ENCODE measurements around the gene NEDD4.
A peak's percentile ranks its signal among the peaks of the same experiment; 100 is the strongest.

The NEDD4 gene

GRCh38 chr15:55909036-55909811 is 84.2 kb downstream of the NEDD4 start:
- TF ChIP-seq, protein P1, sequence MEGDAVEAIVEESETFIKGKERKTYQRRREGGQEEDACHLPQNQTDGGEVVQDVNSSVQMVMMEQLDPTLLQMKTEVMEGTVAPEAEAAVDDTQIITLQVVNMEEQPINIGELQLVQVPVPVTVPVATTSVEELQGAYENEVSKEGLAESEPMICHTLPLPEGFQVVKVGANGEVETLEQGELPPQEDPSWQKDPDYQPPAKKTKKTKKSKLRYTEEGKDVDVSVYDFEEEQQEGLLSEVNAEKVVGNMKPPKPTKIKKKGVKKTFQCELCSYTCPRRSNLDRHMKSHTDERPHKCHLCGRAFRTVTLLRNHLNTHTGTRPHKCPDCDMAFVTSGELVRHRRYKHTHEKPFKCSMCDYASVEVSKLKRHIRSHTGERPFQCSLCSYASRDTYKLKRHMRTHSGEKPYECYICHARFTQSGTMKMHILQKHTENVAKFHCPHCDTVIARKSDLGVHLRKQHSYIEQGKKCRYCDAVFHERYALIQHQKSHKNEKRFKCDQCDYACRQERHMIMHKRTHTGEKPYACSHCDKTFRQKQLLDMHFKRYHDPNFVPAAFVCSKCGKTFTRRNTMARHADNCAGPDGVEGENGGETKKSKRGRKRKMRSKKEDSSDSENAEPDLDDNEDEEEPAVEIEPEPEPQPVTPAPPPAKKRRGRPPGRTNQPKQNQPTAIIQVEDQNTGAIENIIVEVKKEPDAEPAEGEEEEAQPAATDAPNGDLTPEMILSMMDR (IDR thresholded peaks at IDR 0.05; ENCODE audit: low read depth, low read length, missing control alignments): no peak
- H3K4me3 ChIP-seq (replicated peaks; ENCODE audit: low read depth, low read length): no peak overlapping the region
- peak; percentile 37 for DNase-seq (ENCODE audit: extremely low read depth, low read depth)

GRCh38 chr15:55907797-55908196 is 85.6 kb downstream of the NEDD4 start:
- no peak overlapping the region for H3K4me3 ChIP-seq (replicated peaks; ENCODE audit: low read depth, low read length)
- TF ChIP-seq, protein P1 (IDR thresholded peaks at IDR 0.05; ENCODE audit: low read depth, low read length, missing control alignments): no peak
- DNase-seq (ENCODE audit: extremely low read depth, low read depth): peak; percentile 89

DNA sequence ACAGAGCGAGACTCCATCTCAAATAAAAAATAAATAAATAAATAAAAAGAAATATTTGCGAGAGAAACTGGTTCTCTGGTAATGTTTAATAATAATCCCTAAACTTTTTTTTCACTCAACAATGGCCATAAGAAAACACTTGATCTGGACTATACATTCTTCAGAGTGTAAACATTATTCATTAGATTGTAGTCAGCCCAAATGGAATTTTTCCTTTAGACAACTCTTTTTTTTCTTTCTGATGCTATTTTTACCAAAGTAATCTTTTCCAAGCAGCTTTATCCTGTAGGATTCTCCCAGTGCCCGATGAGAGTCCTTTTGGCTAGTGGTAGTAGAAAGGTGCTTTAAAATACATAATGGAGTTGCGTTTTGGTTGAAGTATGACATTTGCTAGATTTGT is 90.4 kb downstream of the NEDD4 start:
- no peak for DNase-seq (ENCODE audit: extremely low read depth, low read depth)
- TF ChIP-seq, protein P1 (IDR thresholded peaks at IDR 0.05; ENCODE audit: low read depth, low read length, missing control alignments): no peak
- no peak overlapping the region for H3K4me3 ChIP-seq (replicated peaks; ENCODE audit: low read depth, low read length)

- TF ChIP-seq, protein P1 (IDR thresholded peaks at IDR 0.05; ENCODE audit: low read depth, low read length, missing control alignments): no peak
- H3K4me3 ChIP-seq (replicated peaks; ENCODE audit: low read depth, low read length): no peak overlapping the region
- no peak for DNase-seq (ENCODE audit: extremely low read depth, low read depth)
Measured at GRCh38 chr15:55900019-55900418, 93.4 kb downstream of the NEDD4 start.

DNA sequence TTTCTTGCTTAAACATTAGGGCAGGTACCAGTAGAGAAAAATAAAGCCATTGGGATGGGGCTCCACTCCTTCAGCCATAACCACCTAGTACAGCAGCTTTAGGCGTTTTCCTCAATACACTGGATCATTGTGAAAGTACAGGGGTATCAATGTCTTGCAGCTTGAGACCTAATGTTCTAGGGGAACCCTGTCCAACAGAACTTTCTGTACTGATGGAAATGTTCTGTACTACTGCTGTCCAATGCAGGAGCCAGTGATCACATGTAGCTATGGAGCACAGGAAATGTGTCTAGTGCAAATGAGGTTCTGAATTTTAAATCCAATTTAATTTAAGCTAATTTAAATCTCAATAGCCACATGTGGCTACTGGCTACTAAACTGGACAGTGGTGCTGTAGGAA is 93.9 kb downstream of the NEDD4 start:
- no peak for DNase-seq (ENCODE audit: extremely low read depth, low read depth)
- H3K4me3 ChIP-seq (replicated peaks; ENCODE audit: low read depth, low read length): no peak overlapping the region
- TF ChIP-seq, protein P1 (IDR thresholded peaks at IDR 0.05; ENCODE audit: low read depth, low read length, missing control alignments): no peak

- H3K4me3 ChIP-seq (replicated peaks; ENCODE audit: low read depth, low read length): peak overlapping the region; percentile 14; the same call in 1 of the 2 replicates
- TF ChIP-seq, protein P1 (IDR thresholded peaks at IDR 0.05; ENCODE audit: low read depth, low read length, missing control alignments): peak; percentile 89
- peak; percentile 56 for DNase-seq (ENCODE audit: extremely low read depth, low read depth)
Measured at GRCh38 chr15:55897560-55898336, 95.7 kb downstream of the NEDD4 start.

All from HFF-Myc (cell line).